Spinal cord (tissue), 10 donors: ENCODE measurements around the gene RICTOR. TPM values are rescaled to one million over a fixed set of nuclear protein-coding genes. Genes with fewer than 3 reads are reported as not detected.

Experiments
- DNase-seq, 6 donors: peaks; one replicate each; pipeline versions ENCODE4 v3.0.0 to v3.0.0-alpha.2; 2013 to 2015; ENCODE audit warnings: low spot score in 6 of 6, low read depth in 4 of 6
- H3K27ac ChIP-seq: one replicate; pipeline ENCODE4 v1.5.1; 2013; ENCODE audit warnings: low read depth, low read length, control low read depth
- H3K27me3 ChIP-seq: one replicate; pipeline ENCODE4 v1.6.1; 2013; ENCODE audit warnings: low read length; ENCODE audit not compliant: control insufficient read depth, insufficient read depth
- H3K36me3 ChIP-seq: one replicate; pipeline ENCODE4 v1.6.1; 2013; ENCODE audit warnings: low read length; ENCODE audit not compliant: control insufficient read depth, insufficient read depth
- H3K4me1 ChIP-seq: one replicate; pipeline ENCODE4 v1.6.1; 2013; ENCODE audit warnings: low read length; ENCODE audit not compliant: control insufficient read depth, insufficient read depth
- H3K4me3 ChIP-seq: one replicate; pipeline ENCODE4 v1.5.1; 2013; ENCODE audit warnings: low read depth, low read length, control low read depth
- H3K9me3 ChIP-seq: one replicate; pipeline ENCODE4 v1.6.1; 2013; ENCODE audit warnings: low read length; ENCODE audit not compliant: control insufficient read depth, insufficient read depth
- WGBS: methylation state at CpG from one replicate; pipeline ENCODE4 v1.1.5; 2013; ENCODE audit warnings: missing lambda C conversion rate; ENCODE audit not compliant: insufficient coverage; 5-methylcytosine and 5-hydroxymethylcytosine counted together
- polyA plus RNA-seq, 2 donors: library from polyadenylated mRNA; unstranded; fragments of 120-200 nt; gene quantifications; one replicate each; pipeline ENCODE4 v1.2.1, GENCODE V29; 2013; ENCODE audit not compliant: insufficient read length in 2 of 2
- total RNA-seq, 2 donors: library from RNA; depleted of rRNA in 1 of 2; stranded (reverse); fragments of 120-200 nt in 1 of 2; fragments of >200 nt in 1 of 2; gene quantifications; one replicate each; pipeline versions ENCODE4 v1.2.3 to v1.2.4, GENCODE V29; 2013 to 2014
- donor health status: healthy.

RICTOR gene
- total and polyA plus RNA-seq, 4 donors, result 17.9 to 100 (median 34.2) TPM

GRCh38 chr5:38938973-38939372 lies 135.2 kb downstream of the RICTOR start:
- DNase-seq, result peak in 1 of 6 donors; percentile 9
- peaks cover 5% of the 10 kb centered on the region for H3K36me3 ChIP-seq
- no peaks in the 10 kb centered on the region for H3K27me3 ChIP-seq
- H3K4me3 ChIP-seq, result no peak overlapping the region
- no peaks in the 10 kb centered on the region for H3K9me3 ChIP-seq
- H3K27ac ChIP-seq, result no peak overlapping the region
- no peaks in the 10 kb centered on the region for H3K4me1 ChIP-seq
- WGBS, result no CpG with 5 or more reads among the region's 1 CpG

- Histone ChIP-seq H3K9me3 (no peaks in the 10 kb centered on the region), H3K4me1 (no peaks in the 10 kb centered on the region), H3K27me3 (no peaks in the 10 kb centered on the region), H3K36me3 (peaks cover 2% of the 10 kb centered on the region), H3K4me3 (no peak overlapping the region), H3K27ac (no peak overlapping the region)
- DNase-seq, result no peak
- no CpG with 5 or more reads among the region's 1 CpG for WGBS
Measured at GRCh38 chr5:38938424-38938823, 135.8 kb downstream of the RICTOR start.

GRCh38 chr5:38936269-38936668 lies 137.9 kb downstream of the RICTOR start:
- H3K4me1 ChIP-seq, result no peaks in the 10 kb centered on the region
- no peak overlapping the region for H3K4me3 ChIP-seq
- no CpG with 5 or more reads among the region's 6 CpGs for WGBS
- no peaks in the 10 kb centered on the region for H3K27me3 ChIP-seq
- H3K27ac ChIP-seq, result no peak overlapping the region
- no peaks in the 10 kb centered on the region for H3K9me3 ChIP-seq
- no peak for DNase-seq
- H3K36me3 ChIP-seq, result no peaks in the 10 kb centered on the region

- Histone ChIP-seq H3K4me1 (no peaks in the 10 kb centered on the region), H3K27ac (no peak overlapping the region), H3K4me3 (no peak overlapping the region), H3K9me3 (no peaks in the 10 kb centered on the region), H3K27me3 (no peaks in the 10 kb centered on the region), H3K36me3 (no peaks in the 10 kb centered on the region)
- WGBS, result no CpG with 5 or more reads among the region's 1 CpG
- no peak for DNase-seq
Measured at GRCh38 chr5:38935437-38935836, 138.8 kb downstream of the RICTOR start.

GRCh38 chr5:38932854-38933408 lies 141.3 kb downstream of the RICTOR start:
- DNase-seq, result no peak
- Histone ChIP-seq H3K36me3 (no peaks in the 10 kb centered on the region), H3K4me3 (no peak overlapping the region), H3K27me3 (no peaks in the 10 kb centered on the region), H3K27ac (no peak overlapping the region), H3K9me3 (no peaks in the 10 kb centered on the region), H3K4me1 (no peaks in the 10 kb centered on the region)
- 92% methylated on average over 4 of the region's 4 CpGs for WGBS

- Histone ChIP-seq H3K9me3 (no peaks in the 10 kb centered on the region), H3K4me3 (no peak overlapping the region), H3K27me3 (no peaks in the 10 kb centered on the region), H3K27ac (no peak overlapping the region), H3K4me1 (no peaks in the 10 kb centered on the region), H3K36me3 (no peaks in the 10 kb centered on the region)
- no peak for DNase-seq
- no CpG with 5 or more reads among the region's 4 CpGs for WGBS
Measured at GRCh38 chr5:38931731-38932130, 142.5 kb downstream of the RICTOR start.

GRCh38 chr5:38929838-38930237 lies 144.4 kb downstream of the RICTOR start:
- WGBS, result 33% methylated on average over 1 of the region's 2 CpGs
- H3K27ac ChIP-seq, result no peak overlapping the region
- H3K4me1 ChIP-seq, result no peaks in the 10 kb centered on the region
- H3K9me3 ChIP-seq, result no peaks in the 10 kb centered on the region
- no peaks in the 10 kb centered on the region for H3K36me3 ChIP-seq
- H3K4me3 ChIP-seq, result no peak overlapping the region
- DNase-seq, result no peak
- no peaks in the 10 kb centered on the region for H3K27me3 ChIP-seq

- no peaks in the 10 kb centered on the region for H3K4me1 ChIP-seq
- no peak overlapping the region for H3K27ac ChIP-seq
- H3K4me3 ChIP-seq, result no peak overlapping the region
- H3K36me3 ChIP-seq, result no peaks in the 10 kb centered on the region
- no CpG with 5 or more reads among the region's 2 CpGs for WGBS
- H3K9me3 ChIP-seq, result no peaks in the 10 kb centered on the region
- no peaks in the 10 kb centered on the region for H3K27me3 ChIP-seq
- no peak for DNase-seq
Measured at GRCh38 chr5:38927470-38927869, 146.7 kb downstream of the RICTOR start.

GRCh38 chr5:38926121-38926520 lies 148.1 kb downstream of the RICTOR start:
- Histone ChIP-seq H3K4me3 (no peak overlapping the region), H3K9me3 (no peaks in the 10 kb centered on the region), H3K4me1 (no peaks in the 10 kb centered on the region), H3K27me3 (no peaks in the 10 kb centered on the region), H3K36me3 (no peaks in the 10 kb centered on the region), H3K27ac (no peak overlapping the region)
- DNase-seq, result no peak
- no CpG with 5 or more reads among the region's 3 CpGs for WGBS

- no peak overlapping the region for H3K27ac ChIP-seq
Measured at GRCh38 chr5:38925154-38925925, 148.9 kb downstream of the RICTOR start.

More at GRCh38 chr5:38925154-38925925, 148.9 kb downstream of the RICTOR start:
- DNase-seq, result peak in 1 of 6 donors; percentile 6
- no peaks in the 10 kb centered on the region for H3K27me3 ChIP-seq
- no peaks in the 10 kb centered on the region for H3K4me1 ChIP-seq
- WGBS, result 70% methylated on average over 2 of the region's 6 CpGs
- H3K4me3 ChIP-seq, result no peak overlapping the region
- H3K36me3 ChIP-seq, result no peaks in the 10 kb centered on the region
- no peaks in the 10 kb centered on the region for H3K9me3 ChIP-seq
